ENCODE data around the gene MEX3A. TPM values are rescaled to one million over a fixed set of nuclear protein-coding genes. Genes with fewer than 3 reads are reported as not detected.

Gene MEX3A
- total and polyA plus RNA-seq, 2 of the 8 experiments (the other 6 are each of a cell fraction or from before 2014, with no cell fraction given) = 34.1 to 52.4 TPM

- TF ChIP-seq POLR2AphosphoS5 (IDR thresholded peaks at IDR 0.05; ENCODE audit: low read depth, low read length) (no peak), POU5F1 (IDR thresholded peaks at IDR 0.05; ENCODE audit: low read depth, low read length) (no peak), MAFK (IDR thresholded peaks at IDR 0.05; ENCODE audit: low read depth, low read length) (no peak), CREB1 (IDR thresholded peaks at IDR 0.05) (no peak), ATF2 (IDR thresholded peaks at IDR 0.05; ENCODE audit: low read length) (no peak), TAF7 (optimal IDR thresholded peaks at IDR 0.05; ENCODE audit: borderline replicate concordance, low read depth, low read length) (no peak), JUN (IDR thresholded peaks at IDR 0.05; ENCODE audit: low read depth, low read length) (no peak), RAD21 (IDR thresholded peaks at IDR 0.05 in 1 of 2, conservative IDR thresholded peaks at IDR 0.05 in 1 of 2; ENCODE audit: low read depth in 2 of 2, low read length in 2 of 2) (no peak), CTCF (IDR thresholded peaks at IDR 0.05; ENCODE audit: control extremely low read depth in 1 of 3, insufficient read depth in 1 of 3, low read depth in 1 of 3, low read length in 3 of 3) (no peak)
Observed at GRCh38 chr1:156056326-156056849, 25.9 kb downstream of the MEX3A start (continued).

Data from H1 (cell line).